ENCODE data around the gene NUP62.
"Not testable (repeated sequence)": the region's sequence is repeated elsewhere in the genome, so short reads cannot be mapped to it uniquely, and the experiment has no call there.

NUP62 gene

GRCh38 chr19:49952479-49952836 lies 23.2 kb upstream of the NUP62 start:
- DNase-seq (ENCODE audit: low read depth, low spot score) = no peak

- DNase-seq (ENCODE audit: low read depth, low spot score) = no peak
These were observed 22.6 kb upstream of the NUP62 start for GRCh38 chr19:49951806-49952478.

GRCh38 chr19:49950956-49951526 lies 21.7 kb upstream of the NUP62 start:
- no peak for DNase-seq (ENCODE audit: low read depth, low spot score)

DNA sequence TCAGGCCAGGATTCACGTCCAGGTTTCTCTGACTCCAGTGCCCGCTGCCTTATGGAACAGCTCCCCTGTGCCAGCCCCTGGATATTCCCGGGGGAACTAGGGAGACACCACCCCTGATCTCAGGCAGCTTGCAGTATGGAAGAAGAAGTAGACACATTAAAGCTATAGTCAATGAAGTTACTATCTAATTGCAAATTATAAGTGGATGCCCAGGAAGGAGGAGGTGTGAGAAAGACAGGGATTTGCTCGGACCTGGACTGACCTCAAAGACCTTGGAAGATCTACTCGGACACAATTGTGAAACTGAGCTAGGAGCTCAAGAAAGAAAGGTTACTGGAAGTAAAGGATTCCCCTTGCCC lies 21.3 kb upstream of the NUP62 start:
- DNase-seq (ENCODE audit: low read depth, low spot score) = no peak

DNA sequence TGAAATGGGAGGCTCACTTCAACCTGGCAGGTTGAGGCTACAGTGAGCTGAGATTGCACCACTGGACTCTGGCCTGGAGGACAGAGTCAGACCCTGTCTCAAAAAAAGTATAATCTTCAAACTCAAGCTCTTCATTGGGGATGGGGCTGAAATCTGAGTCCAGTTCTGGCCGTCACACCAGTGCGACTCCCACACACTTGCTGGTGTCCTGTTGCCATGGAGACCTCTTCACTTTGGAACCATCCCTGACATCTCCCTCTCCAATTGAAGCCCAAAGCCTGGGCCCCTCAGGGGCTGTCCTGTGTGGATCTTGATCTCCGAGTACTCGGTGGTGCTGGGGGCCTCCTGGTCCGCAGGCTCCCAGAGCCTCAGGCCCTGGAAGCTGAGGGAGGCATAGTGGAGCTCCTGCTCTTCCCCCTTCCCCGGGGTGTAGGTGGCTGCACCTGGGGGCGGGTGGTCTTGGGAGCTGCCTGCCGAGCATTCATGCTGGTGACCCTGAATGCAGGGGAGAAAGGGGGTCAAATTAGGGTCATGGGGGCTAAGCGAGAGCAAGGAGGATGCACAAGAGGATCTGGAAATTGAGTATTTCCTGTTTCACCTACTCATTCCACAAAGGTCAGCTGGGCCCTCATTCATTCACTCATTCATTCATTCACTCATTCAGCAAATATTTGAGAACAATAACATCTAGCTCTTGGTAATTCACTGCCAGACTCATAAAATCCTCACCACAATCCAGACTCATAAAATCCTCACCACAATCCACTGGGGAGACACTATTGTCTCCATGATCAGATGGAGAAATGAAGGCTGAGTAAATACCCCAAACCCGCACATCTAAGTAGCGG lies 20.7 kb upstream of the NUP62 start:
- no peak for DNase-seq (ENCODE audit: low read depth, low spot score)

- DNase-seq (ENCODE audit: low read depth, low spot score) = no peak
These were observed 17.1 kb upstream of the NUP62 start for GRCh38 chr19:49946415-49946814.

- DNase-seq (ENCODE audit: low read depth, low spot score) = not testable (repeated sequence)
These were observed 15.3 kb upstream of the NUP62 start for GRCh38 chr19:49944567-49944966.

DNA sequence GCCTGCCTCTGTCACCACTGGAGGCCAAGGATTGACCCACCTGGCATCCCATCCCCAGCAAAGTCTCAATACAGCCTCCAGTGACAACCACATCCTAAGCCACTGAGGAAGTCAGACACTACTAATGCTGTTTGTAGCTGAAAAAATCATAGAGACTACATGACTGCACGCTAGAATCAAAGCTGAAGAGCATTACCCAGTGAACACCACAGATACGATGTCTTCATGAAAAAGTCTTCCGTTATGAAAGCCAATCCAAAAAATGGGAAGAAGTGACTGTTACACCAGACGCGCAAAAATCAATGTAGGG lies 11.1 kb upstream of the NUP62 start:
- DNase-seq (ENCODE audit: low read depth, low spot score) = no peak

DNA sequence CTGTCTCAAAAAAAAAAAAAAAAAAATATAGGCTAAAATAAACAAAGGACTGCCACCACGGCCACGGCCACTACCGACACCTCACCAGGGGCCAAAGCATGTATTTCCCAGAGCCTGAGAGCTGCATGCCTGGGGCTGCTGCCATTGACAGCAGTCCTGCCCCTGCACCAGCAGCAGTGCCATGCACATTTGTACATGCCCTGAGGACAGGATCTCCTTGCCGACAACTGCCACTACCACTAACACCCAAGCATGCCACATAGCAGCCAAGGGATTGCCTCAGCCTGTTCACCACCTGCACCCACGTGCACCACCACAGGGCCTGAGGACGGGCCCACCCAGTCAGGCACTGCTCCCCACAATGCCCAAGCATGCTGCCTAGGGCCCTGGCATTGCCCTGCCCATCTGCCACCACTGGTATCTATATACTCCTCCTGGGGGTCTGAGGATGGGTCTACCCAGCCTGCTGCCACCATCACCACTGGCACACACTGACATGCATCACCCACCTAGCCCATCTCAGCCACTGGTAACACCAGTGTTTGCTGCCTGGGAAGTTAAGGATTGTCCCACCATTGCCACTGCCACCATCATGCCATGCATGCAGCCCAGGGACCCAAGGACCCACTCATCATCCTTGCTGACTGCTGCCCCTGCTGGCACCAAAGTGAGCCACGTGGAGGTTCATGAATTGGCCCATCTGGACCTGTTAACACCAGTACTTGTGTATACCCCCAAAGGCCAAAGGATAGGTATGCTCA lies 10.6 kb upstream of the NUP62 start:
- no peak for DNase-seq (ENCODE audit: low read depth, low spot score)

DNA sequence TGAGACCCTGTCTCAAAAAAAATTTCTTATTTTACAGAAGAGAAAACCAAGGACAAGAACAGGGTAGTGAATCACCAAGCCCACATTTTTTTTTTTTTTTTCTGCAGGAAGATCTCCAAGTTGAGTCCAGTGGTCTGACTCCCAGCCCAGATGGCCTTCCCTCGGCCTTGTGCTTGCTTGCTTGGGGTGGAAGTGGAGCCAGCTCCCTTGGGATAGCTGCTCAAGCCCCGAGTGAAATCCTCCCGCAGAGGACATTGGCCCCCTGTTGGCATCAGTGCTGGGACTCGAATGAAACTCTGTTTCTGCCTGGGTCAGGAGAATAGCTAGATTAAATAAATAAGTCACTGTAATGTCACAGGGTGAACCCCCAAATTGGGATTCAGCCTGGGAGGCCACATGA lies 9.4 kb upstream of the NUP62 start:
- no peak for DNase-seq (ENCODE audit: low read depth, low spot score)

DNA sequence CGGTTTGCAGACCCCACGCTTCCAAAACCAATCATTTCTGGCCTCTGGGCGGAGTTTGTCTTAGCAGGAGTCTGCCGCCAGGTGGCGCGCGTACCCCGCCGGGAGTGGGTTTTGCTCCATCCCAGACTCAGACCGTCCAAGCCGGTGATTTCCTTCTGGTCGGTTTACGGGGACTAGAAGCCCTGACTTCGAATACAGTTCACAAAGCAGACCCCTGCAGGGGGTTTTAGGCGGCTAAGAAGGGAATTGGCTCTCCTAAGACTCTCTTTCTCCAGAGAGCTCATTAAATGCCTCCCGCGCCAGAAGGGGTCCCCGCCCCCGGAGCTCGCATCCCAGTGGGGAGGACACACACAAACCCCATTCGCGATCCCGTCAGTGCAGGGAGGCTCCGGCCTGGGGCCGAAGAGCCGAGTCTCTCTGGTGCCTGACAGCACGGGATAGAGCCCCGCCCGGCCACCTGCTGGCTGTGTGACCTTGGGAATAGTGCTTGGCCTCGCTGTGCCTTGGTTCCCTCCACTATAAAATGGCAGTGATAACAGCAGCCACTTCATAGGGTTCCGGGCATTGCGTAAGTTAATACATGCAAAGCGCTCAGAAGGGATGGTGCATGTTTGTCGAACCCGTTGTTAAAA lies 8.6 kb upstream of the NUP62 start:
- DNase-seq (ENCODE audit: low read depth, low spot score) = peak; percentile 51

- DNase-seq (ENCODE audit: low read depth, low spot score) = no peak
These were observed 7.2 kb upstream of the NUP62 start for GRCh38 chr19:49936549-49936948.

DNA sequence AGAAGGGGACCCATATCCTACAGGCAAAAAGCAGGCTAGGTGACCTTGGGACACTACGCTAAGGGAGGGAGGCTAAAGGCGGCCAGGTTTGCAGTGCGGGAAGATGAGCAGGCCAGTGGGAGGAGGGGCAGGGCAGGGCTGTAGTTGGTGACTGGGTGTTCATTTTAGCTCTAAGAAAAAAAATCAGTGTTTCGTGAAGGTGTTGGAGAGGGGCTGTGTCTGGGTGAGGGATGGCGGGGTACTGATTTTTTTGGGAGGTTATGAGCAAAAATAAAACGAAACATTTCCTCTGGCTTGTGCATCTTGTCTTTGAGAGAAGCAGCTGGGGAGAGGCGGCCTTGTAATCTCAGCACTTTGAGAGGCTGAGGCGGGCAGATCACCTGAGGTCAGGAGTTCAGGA lies 4.3 kb upstream of the NUP62 start:
- no peak for DNase-seq (ENCODE audit: low read depth, low spot score)

GRCh38 chr19:49932731-49933131 lies 3.4 kb upstream of the NUP62 start:
- no peak for DNase-seq (ENCODE audit: low read depth, low spot score)

- no peak for DNase-seq (ENCODE audit: low read depth, low spot score)
These were observed 2.7 kb upstream of the NUP62 start for GRCh38 chr19:49932041-49932451.

DNA sequence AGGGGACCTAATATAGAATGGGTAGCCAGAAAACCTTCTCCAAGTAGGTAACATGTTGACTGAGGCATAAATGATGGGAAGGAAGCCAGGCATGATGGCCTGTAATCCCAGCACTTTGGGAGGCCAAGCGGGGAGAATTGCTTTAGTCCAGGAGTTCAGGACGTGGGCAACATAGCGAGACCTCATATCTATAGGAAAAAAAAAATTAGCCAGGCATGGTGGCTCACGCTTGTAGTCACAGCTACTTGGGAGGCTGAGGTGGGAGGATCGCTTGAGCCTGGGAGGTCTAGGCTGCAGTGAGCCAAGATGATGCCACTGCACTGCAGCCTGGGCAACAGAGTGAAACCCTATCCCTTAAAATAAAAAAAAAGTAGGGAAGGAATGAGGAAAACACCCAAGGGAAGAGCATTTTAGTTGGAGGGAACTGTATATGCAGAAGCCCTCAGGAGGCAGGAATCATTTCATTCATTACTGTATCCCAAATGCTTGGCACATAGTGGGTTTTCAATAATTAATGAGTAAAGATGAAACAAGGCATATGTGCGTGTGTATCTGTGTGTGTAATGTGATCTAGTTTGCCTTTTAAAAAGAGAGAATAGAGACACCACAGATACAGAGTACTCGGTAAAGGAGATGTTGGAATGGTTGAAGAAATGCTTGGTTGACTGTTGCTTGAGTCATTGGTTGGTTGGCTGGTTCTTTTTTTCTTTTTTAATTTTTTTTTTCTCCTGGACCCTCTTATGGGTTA lies 2.2 kb upstream of the NUP62 start:
- no peak for DNase-seq (ENCODE audit: low read depth, low spot score)

- DNase-seq (ENCODE audit: low read depth, low spot score) = no peak
These were observed 1.2 kb upstream of the NUP62 start for GRCh38 chr19:49930483-49931011.

- DNase-seq (ENCODE audit: low read depth, low spot score) = peak; percentile 86
These were observed 543 bp upstream of the NUP62 start for GRCh38 chr19:49929611-49930482.

- DNase-seq (ENCODE audit: low read depth, low spot score) = no peak
These were observed 1.6 kb downstream of the NUP62 start for GRCh38 chr19:49927526-49928264.
